H1 (cell line): Measurements from ENCODE around the gene NTRK2. TPM values are rescaled to one million over a fixed set of nuclear protein-coding genes. Genes with fewer than 3 reads are reported as not detected.

ENCODE experiments used
- CTCF ChIA-PET: fragments of 300-600 bp; sonication (Branson Sonifier 250); formaldehyde crosslinking; loops from one replicate; lab custom pipeline; 2021; ENCODE audit not compliant: partially characterized antibody; lab: Charles Lee
- POLR2A ChIA-PET: fragments of 300-600 bp; sonication (Branson Sonifier 250); formaldehyde crosslinking; loops from one replicate; lab custom pipeline; 2021; ENCODE audit warnings: inconsistent platforms; ENCODE audit not compliant: partially characterized antibody; lab: Charles Lee
- DNase-seq, 2 experiments: peaks; one replicate each; pipeline versions ENCODE4 v3.0.0 to v3.0.0-alpha.2; 2010 to 2022; ENCODE audit warnings: low spot score in 2 of 2, low read depth in 1 of 2, mixed read lengths in 1 of 2
- FAIRE-seq: peaks from 2 replicates; lab custom pipeline; 2011; peaks lifted over from hg19 to GRCh38; lab: Jason Lieb, UNC
- H2AFZ ChIP-seq: 2 replicates; pipeline ENCODE4 v1.8.1; 2012; ENCODE audit warnings: low read length, inconsistent platforms
- H2AK5ac ChIP-seq: 2 replicates; pipeline ENCODE4 v1.6.1; 2013; ENCODE audit warnings: low read depth, low read length
- H2BK120ac ChIP-seq: replicated peaks from 2 replicates; pipeline ENCODE3; 2013; ENCODE audit warnings: low read depth, low read length, inconsistent platforms
- H2BK12ac ChIP-seq: 2 replicates; pipeline ENCODE4 v1.6.1; 2013; ENCODE audit warnings: low read depth, low read length
- H2BK15ac ChIP-seq: 2 replicates; pipeline ENCODE4 v1.6.1; 2013; ENCODE audit warnings: low read length
- H2BK20ac ChIP-seq: 2 replicates; pipeline ENCODE4 v1.6.1; 2013; ENCODE audit warnings: low read length
- H2BK5ac ChIP-seq: 2 replicates; pipeline ENCODE4 v1.6.1; 2013; ENCODE audit warnings: low read depth, low read length
- H3K14ac ChIP-seq: 2 replicates; pipeline ENCODE4 v1.6.1; 2013; ENCODE audit warnings: inconsistent platforms; ENCODE audit not compliant: insufficient read length
- H3K18ac ChIP-seq: 2 replicates; pipeline ENCODE4 v1.6.1; 2013; ENCODE audit warnings: low read length; ENCODE audit errors: extremely low read depth
- H3K23ac ChIP-seq: 2 replicates; pipeline ENCODE4 v1.6.1; 2013; ENCODE audit warnings: inconsistent platforms; ENCODE audit not compliant: insufficient read length
- H3K23me2 ChIP-seq: 2 replicates; pipeline ENCODE4 v1.6.1; 2013; ENCODE audit warnings: low read depth, low read length
- H3K27ac ChIP-seq: 2 replicates; pipeline ENCODE4 v1.6.1; 2011; ENCODE audit warnings: low read depth, low read length, inconsistent platforms
- H3K27me3 ChIP-seq, 4 experiments: replicated peaks in 1 of 4; 1 replicate in 1 of 4; 2 replicates in 3 of 4; pipeline versions ENCODE4 v1.6.1 to v1.8.1; 2011 to 2013; ENCODE audit warnings: low read length in 3 of 4, mild to moderate bottlenecking in 3 of 4, inconsistent platforms in 2 of 4, mixed read lengths in 2 of 4, moderate library complexity in 1 of 4; ENCODE audit not compliant: control insufficient read depth in 3 of 4, insufficient read depth in 3 of 4; ENCODE audit errors: extremely low read depth in 1 of 4
- H3K36me3 ChIP-seq, 4 experiments: 2 replicates each; pipeline versions ENCODE4 v1.6.1 to v1.8.1; 2011 to 2013; ENCODE audit warnings: mild to moderate bottlenecking in 4 of 4, low read length in 3 of 4, moderate library complexity in 2 of 4, control low read depth in 1 of 4, inconsistent platforms in 1 of 4; ENCODE audit not compliant: insufficient read depth in 4 of 4, control insufficient read depth in 2 of 4
- H3K4ac ChIP-seq: replicated peaks from 2 replicates; pipeline ENCODE3; 2013; ENCODE audit warnings: low read length, low read depth, mixed read lengths, inconsistent platforms; ENCODE audit not compliant: insufficient read length
- H3K4me1 ChIP-seq, 4 experiments: replicated peaks in 1 of 4; 1 replicate in 1 of 4; 2 replicates in 3 of 4; pipeline versions ENCODE4 v1.6.1 to v1.8.1; 2011 to 2013; ENCODE audit warnings: low read length in 3 of 4, inconsistent platforms in 2 of 4, mixed read lengths in 1 of 4; ENCODE audit not compliant: insufficient read depth in 4 of 4, control insufficient read depth in 3 of 4
- H3K4me2 ChIP-seq, 2 experiments: 2 replicates each; pipeline versions ENCODE4 v1.6.1 to v1.8.1; 2011 to 2013; ENCODE audit warnings: low read depth in 2 of 2, low read length in 2 of 2, control low read depth in 1 of 2, inconsistent platforms in 1 of 2, mild to moderate bottlenecking in 1 of 2; ENCODE audit not compliant: insufficient read depth in 1 of 2
- H3K4me3 ChIP-seq, 4 experiments: fragments of 200-600, 300-600 bp in 1 of 4; sonication (generic), shearing (Covaris generic), sonication (Bioruptor Twin) in 1 of 4; 2 replicates each; pipeline versions ENCODE4 v1.5.1 to v1.8.1; 2011 to 2016; ENCODE audit warnings: low read length in 4 of 4, low read depth in 3 of 4, control low read depth in 2 of 4, inconsistent platforms in 2 of 4, mild to moderate bottlenecking in 2 of 4, mixed read lengths in 1 of 4, moderate library complexity in 1 of 4; ENCODE audit not compliant: insufficient read depth in 2 of 4; ENCODE audit errors: extremely low read depth in 1 of 4
- H3K56ac ChIP-seq: replicated peaks from 2 replicates; pipeline ENCODE3; 2013; ENCODE audit warnings: low read depth, mild to moderate bottlenecking, mixed read lengths, low read length, inconsistent platforms; ENCODE audit not compliant: insufficient read length
- H3K79me1 ChIP-seq: 2 replicates; pipeline ENCODE4 v1.6.1; 2013; ENCODE audit warnings: low read depth, low read length, control low read depth
- H3K79me2 ChIP-seq, 2 experiments: 2 replicates each; pipeline versions ENCODE4 v1.6.1 to v1.8.1; 2012 to 2013; ENCODE audit warnings: low read length in 2 of 2, mild to moderate bottlenecking in 2 of 2, inconsistent platforms in 1 of 2; ENCODE audit not compliant: insufficient read depth in 2 of 2, control insufficient read depth in 1 of 2
- H3K9ac ChIP-seq, 4 experiments: replicated peaks in 1 of 4; 1 replicate in 1 of 4; 2 replicates in 3 of 4; pipeline versions ENCODE4 v1.6.1 to v1.8.1; 2011 to 2013; ENCODE audit warnings: low read depth in 3 of 4, low read length in 3 of 4, control low read depth in 2 of 4, mild to moderate bottlenecking in 2 of 4, moderate library complexity in 2 of 4, inconsistent platforms in 1 of 4; ENCODE audit errors: extremely low read depth in 1 of 4
- H3K9me3 ChIP-seq, 2 experiments: 2 replicates each; pipeline versions ENCODE4 v1.6.1 to v1.8.1; 2012 to 2013; ENCODE audit warnings: mild to moderate bottlenecking in 2 of 2, moderate library complexity in 2 of 2, control low read depth in 1 of 2, inconsistent platforms in 1 of 2, low read depth in 1 of 2, low read length in 1 of 2, mixed read lengths in 1 of 2; ENCODE audit not compliant: insufficient read depth in 2 of 2
- H4K20me1 ChIP-seq, 2 experiments: replicated peaks in 1 of 2; 2 replicates each; pipeline versions ENCODE3 to v1.8.1; 2011 to 2013; ENCODE audit warnings: inconsistent platforms in 2 of 2, low read length in 2 of 2, mild to moderate bottlenecking in 1 of 2; ENCODE audit not compliant: insufficient read depth in 2 of 2, control insufficient read depth in 1 of 2
- H4K5ac ChIP-seq: 2 replicates; pipeline ENCODE4 v1.6.1; 2013; ENCODE audit warnings: low read length, low read depth, mixed read lengths, inconsistent platforms; ENCODE audit not compliant: insufficient read length
- H4K8ac ChIP-seq: 2 replicates; pipeline ENCODE4 v1.8.0; 2013; ENCODE audit warnings: mild to moderate bottlenecking, moderate library complexity, low read length, inconsistent platforms; ENCODE audit not compliant: insufficient read depth; ENCODE audit errors: extremely low read depth
- H4K91ac ChIP-seq: replicated peaks from 2 replicates; pipeline ENCODE3; 2013; ENCODE audit warnings: low read length, mixed read lengths, inconsistent platforms; ENCODE audit not compliant: insufficient read length
- WGBS, 2 experiments: shearing (Covaris generic) in 1 of 2; methylation state at CpG; one replicate each; pipeline versions ENCODE4 v1.1.6 to v1.1.7; 2013 to 2015; ENCODE audit warnings: low lambda C conversion rate in 2 of 2, mixed read lengths in 2 of 2, inconsistent platforms in 1 of 2, low coverage in 1 of 2, missing lambda C conversion rate in 1 of 2; ENCODE audit not compliant: insufficient replicate concordance in 2 of 2, insufficient coverage in 1 of 2, insufficient read length in 1 of 2; ENCODE audit errors: extremely low coverage in 1 of 2, missing lambda C conversion rate in 1 of 2; 5-methylcytosine and 5-hydroxymethylcytosine counted together
- polyA plus RNA-seq, 7 experiments: library from polyadenylated mRNA; depleted of rRNA in 3 of 7; stranded (reverse) in 5 of 7; unstranded in 2 of 7; fragments of >200 nt in 5 of 7; fragments of 200-250 nt in 2 of 7; gene quantifications; 1 replicate in 5 of 7; 2 replicates in 1 of 7; 4 replicates in 1 of 7; pipeline versions ENCODE4 v1.2.1 to v1.2.3, GENCODE V29; 2011 to 2013; ENCODE audit warnings: missing spikeins in 2 of 7, mixed read lengths in 2 of 7
- total RNA-seq: library from RNA; stranded (reverse); fragmentation: NEBNext Ultra II Directional; extraction: Animal tissue kit (Norgen Biotek cat#: 25700); gene quantifications from 2 replicates; pipeline ENCODE4 v1.2.1, GENCODE V29; 2021

The NTRK2 gene
- total and polyA plus RNA-seq, 2 of the 8 experiments (the other 6 are each of a cell fraction or from before 2014, with no cell fraction given): 0.03 to 0.04 TPM

GRCh38 chr9:84620338-84620737, 49.2 kb upstream of the NTRK2 start:
- no peak overlapping the region for H2AFZ ChIP-seq
- no peak overlapping the region for H4K91ac ChIP-seq
- H3K27me3 ChIP-seq: no peaks in the 10 kb centered on the region
- CTCF ChIA-PET: no interaction called here
- no peak overlapping the region for H3K4me3 ChIP-seq
- no peak overlapping the region for H3K18ac ChIP-seq
- DNase-seq: no peak
- H3K23ac ChIP-seq: no peak overlapping the region
- no peak overlapping the region for H2BK5ac ChIP-seq
- no peaks in the 10 kb centered on the region for H3K79me1 ChIP-seq
- no peak overlapping the region for H2AK5ac ChIP-seq
- no peaks in the 10 kb centered on the region for H4K20me1 ChIP-seq
- no peaks in the 10 kb centered on the region for H3K23me2 ChIP-seq
- H4K8ac ChIP-seq: no peak overlapping the region
- H3K56ac ChIP-seq: no peak overlapping the region
- H2BK15ac ChIP-seq: no peak overlapping the region
- no peak overlapping the region for H3K4ac ChIP-seq
- no peak overlapping the region for H3K14ac ChIP-seq
- H3K36me3 ChIP-seq: no peaks in the 10 kb centered on the region
- H2BK20ac ChIP-seq: no peak overlapping the region
- H3K9me3 ChIP-seq: no peaks in the 10 kb centered on the region
- H3K9ac ChIP-seq: no peak overlapping the region
- no peak overlapping the region for H4K5ac ChIP-seq
- WGBS, 2 experiments: 95% methylated on average over 2 of the region's 2 CpGs; no CpG with 5 or more reads in 1 of the 2 experiments
- H2BK12ac ChIP-seq: no peak overlapping the region
- H3K79me2 ChIP-seq: no peaks in the 10 kb centered on the region
- H2BK120ac ChIP-seq: no peak overlapping the region
- no peak overlapping the region for H3K27ac ChIP-seq
- FAIRE-seq: no peak
- peaks cover 0 to 3% (median 1%) of the 10 kb centered on the region in 4 experiments; a peak in 3 of 7 replicates for H3K4me1 ChIP-seq
- H3K4me2 ChIP-seq: no peak overlapping the region
- POLR2A ChIA-PET: no interaction called here
